Erythroblast (primary cell): ENCODE data around the gene SDSL.

Source experiments
- GATA1 ChIP-seq: IDR thresholded peaks from 2 replicates; pipeline ENCODE4 v1.6.1; 2011; ENCODE audit warnings: low read depth, mild to moderate bottlenecking, control low read depth, low read length, moderate library complexity
- POLR2A ChIP-seq: IDR thresholded peaks from 2 replicates; pipeline ENCODE4 v1.6.1; 2011; ENCODE audit warnings: mild to moderate bottlenecking, low read length

DNA sequence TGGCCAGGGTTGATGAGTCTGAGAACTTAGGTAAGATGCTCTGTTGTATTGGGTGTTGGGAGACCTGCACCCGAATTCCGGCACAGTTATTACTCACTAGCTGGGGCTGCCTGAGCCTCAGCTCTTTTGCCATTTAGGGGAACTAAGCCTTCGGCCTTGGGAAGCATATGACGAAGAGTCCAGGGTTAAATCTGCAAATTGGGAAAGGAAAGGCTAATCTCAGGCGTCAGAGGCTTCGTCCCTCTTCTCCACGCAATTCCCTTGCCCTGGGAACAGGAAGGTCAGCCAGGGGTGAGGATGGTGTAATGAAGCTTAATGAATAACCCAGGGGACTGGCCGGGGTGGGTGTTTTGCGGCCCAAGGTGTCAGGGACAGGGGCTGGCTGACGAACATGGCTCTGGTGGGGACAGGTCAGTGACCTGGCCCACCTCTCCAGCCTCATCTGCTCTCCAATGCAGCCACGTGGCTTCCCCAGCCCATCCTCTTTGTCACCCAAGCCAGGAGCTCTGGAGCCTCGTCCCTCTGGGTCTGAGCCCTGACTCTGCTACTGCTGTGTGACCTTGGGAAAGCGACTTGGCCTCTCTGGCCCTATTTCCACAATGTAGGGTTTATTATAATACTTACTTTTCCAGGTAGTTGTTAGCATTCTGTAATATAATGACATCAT is 3.8 kb upstream of the SDSL start:
- no peak for TF ChIP-seq GATA1
- no peak for TF ChIP-seq POLR2A
